Prostate gland (tissue), 2 donors: ENCODE data around the gene CEP19.

Experiments used
- POLR2A ChIP-seq: fragments of 450-650 bp; IDR thresholded peaks from one replicate; pipeline ENCODE4 v1.6.1; 2016; ENCODE audit warnings: antibody characterized with exemption, mild to moderate bottlenecking
- POLR2AphosphoS5 ChIP-seq: sonication (generic); formaldehyde crosslinking; IDR thresholded peaks from one replicate; pipeline ENCODE4 v1.6.1; 2017; ENCODE audit warnings: antibody characterized with exemption
- TF ChIP-seq, protein P1 (sequence below), 4 experiments: fragments of 200-600 bp in 2 of 4; fragments of 450-650 bp in 2 of 4; sonication (generic) in 2 of 4; IDR thresholded peaks; 1 replicate in 3 of 4; 2 replicates in 1 of 4; pipeline ENCODE4 v1.5.1; 2016 to 2019; ENCODE audit warnings: antibody characterized with exemption in 4 of 4, mild to moderate bottlenecking in 2 of 4, moderate library complexity in 2 of 4

DNA sequence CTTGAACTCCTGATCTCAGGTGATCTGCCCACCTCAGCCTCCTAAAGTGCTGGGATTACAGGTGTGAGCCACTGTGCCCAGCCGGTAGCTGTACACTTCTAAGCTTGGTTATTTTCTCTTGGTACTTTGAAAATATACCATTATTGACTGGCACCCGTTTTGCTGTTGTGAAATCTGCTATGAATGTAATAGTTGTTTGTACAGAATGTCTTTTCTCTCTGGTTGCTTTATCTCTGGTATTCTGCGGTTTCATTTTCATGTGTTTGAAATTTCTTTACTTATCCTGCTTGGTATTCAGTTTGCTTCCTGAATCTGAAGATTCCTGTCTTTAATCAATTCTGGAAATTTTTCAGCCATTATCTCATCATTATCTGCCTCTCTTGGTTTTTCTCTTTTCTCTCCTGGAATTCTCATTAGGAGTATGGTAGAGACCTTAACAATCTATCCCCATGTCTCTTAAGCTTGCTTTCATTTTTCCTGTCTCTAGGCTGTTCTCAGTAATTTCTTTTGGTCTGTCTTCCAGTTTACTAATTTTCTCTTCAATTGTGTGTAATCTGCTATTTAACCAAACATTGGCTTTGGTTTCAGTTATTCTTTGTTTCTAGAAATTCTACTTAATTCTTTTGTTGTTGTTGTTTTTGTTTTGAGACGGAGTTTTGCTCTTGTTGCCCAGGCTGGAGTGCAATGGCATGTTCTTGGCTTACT lies 24.8 kb upstream of the CEP19 start:
- TF ChIP-seq, protein P1, sequence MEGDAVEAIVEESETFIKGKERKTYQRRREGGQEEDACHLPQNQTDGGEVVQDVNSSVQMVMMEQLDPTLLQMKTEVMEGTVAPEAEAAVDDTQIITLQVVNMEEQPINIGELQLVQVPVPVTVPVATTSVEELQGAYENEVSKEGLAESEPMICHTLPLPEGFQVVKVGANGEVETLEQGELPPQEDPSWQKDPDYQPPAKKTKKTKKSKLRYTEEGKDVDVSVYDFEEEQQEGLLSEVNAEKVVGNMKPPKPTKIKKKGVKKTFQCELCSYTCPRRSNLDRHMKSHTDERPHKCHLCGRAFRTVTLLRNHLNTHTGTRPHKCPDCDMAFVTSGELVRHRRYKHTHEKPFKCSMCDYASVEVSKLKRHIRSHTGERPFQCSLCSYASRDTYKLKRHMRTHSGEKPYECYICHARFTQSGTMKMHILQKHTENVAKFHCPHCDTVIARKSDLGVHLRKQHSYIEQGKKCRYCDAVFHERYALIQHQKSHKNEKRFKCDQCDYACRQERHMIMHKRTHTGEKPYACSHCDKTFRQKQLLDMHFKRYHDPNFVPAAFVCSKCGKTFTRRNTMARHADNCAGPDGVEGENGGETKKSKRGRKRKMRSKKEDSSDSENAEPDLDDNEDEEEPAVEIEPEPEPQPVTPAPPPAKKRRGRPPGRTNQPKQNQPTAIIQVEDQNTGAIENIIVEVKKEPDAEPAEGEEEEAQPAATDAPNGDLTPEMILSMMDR (IDR thresholded peaks at IDR 0.05), result no peak
- no peak for TF ChIP-seq POLR2A
- TF ChIP-seq POLR2AphosphoS5, result no peak
